CD4-positive, alpha-beta T cell treated with Interleukin-21 for 1 hour (primary cell): ENCODE measurements around the gene MAGI1.

Experiments used
- DNase-seq: peaks from one replicate; pipeline ENCODE4 v3.0.0-alpha.2; 2020

MAGI1 gene

GRCh38 chr3:65322910-65323309 lies 715.8 kb downstream of the MAGI1 start:
- no peak for DNase-seq

GRCh38 chr3:65318231-65318630 lies 720.5 kb downstream of the MAGI1 start:
- DNase-seq, result no peak

GRCh38 chr3:65314916-65315315 lies 723.8 kb downstream of the MAGI1 start:
- DNase-seq, result no peak

- no peak for DNase-seq
Measured at GRCh38 chr3:65314269-65314668, 724.4 kb downstream of the MAGI1 start.

- no peak for DNase-seq
Measured at GRCh38 chr3:65313666-65314065, 725.1 kb downstream of the MAGI1 start.

- DNase-seq, result no peak
Measured at GRCh38 chr3:65305836-65306235, 732.9 kb downstream of the MAGI1 start.
